Common myeloid progenitor, CD34-positive (primary cell): Measurements from ENCODE around the gene EFNB3.

Experiments used
- CTCF ChIA-PET: fragments of 350-600 bp; sonication (Branson Sonifier 250); formaldehyde crosslinking; loops from one replicate; lab custom pipeline; 2021; ENCODE audit warnings: antibody characterized with exemption; lab: Charles Lee
- POLR2A ChIA-PET: fragments of 350-600 bp; sonication (Branson Sonifier 250); formaldehyde crosslinking; loops from one replicate; lab custom pipeline; 2021; ENCODE audit warnings: antibody characterized with exemption; lab: Charles Lee
- DNase-seq, 3 donors: peaks; one replicate each; pipeline versions ENCODE4 v3.0.0 to v3.0.0-alpha.2; 2013
- H3K27ac ChIP-seq, 2 experiments: 1 replicate in 1 of 2; 2 replicates in 1 of 2; pipeline ENCODE4 v1.7.0; 2013; ENCODE audit warnings: inconsistent platforms in 2 of 2, low read length in 2 of 2, mild to moderate bottlenecking in 2 of 2, low read depth in 1 of 2, moderate library complexity in 1 of 2; ENCODE audit not compliant: severe bottlenecking in 2 of 2, insufficient read depth in 1 of 2, poor library complexity in 1 of 2
- H3K27me3 ChIP-seq, 5 experiments: replicated peaks in 2 of 5; 1 replicate in 3 of 5; 2 replicates in 2 of 5; pipeline versions ENCODE4 v1.6.1 to v1.7.0; 2013; ENCODE audit warnings: low read length in 4 of 5, mild to moderate bottlenecking in 2 of 5, moderate library complexity in 2 of 5, inconsistent platforms in 1 of 5; ENCODE audit not compliant: insufficient read depth in 5 of 5, control insufficient read depth in 4 of 5
- H3K36me3 ChIP-seq, 4 experiments: 1 replicate in 2 of 4; 2 replicates in 2 of 4; pipeline versions ENCODE4 v1.6.1 to v1.7.0; 2013; ENCODE audit warnings: low read length in 3 of 4, control low read depth in 1 of 4, mild to moderate bottlenecking in 1 of 4; ENCODE audit not compliant: control insufficient read depth in 4 of 4, insufficient read depth in 4 of 4
- H3K4me1 ChIP-seq, 4 experiments: 1 replicate in 3 of 4; 2 replicates in 1 of 4; pipeline versions ENCODE4 v1.6.1 to v1.7.1; 2013; ENCODE audit warnings: low read length in 3 of 4, mild to moderate bottlenecking in 3 of 4, control low read depth in 1 of 4, inconsistent platforms in 1 of 4, moderate library complexity in 1 of 4; ENCODE audit not compliant: control insufficient read depth in 4 of 4, insufficient read depth in 4 of 4; ENCODE audit errors: control extremely low read depth in 1 of 4
- H3K4me3 ChIP-seq, 7 experiments: 1 replicate in 4 of 7; 2 replicates in 3 of 7; pipeline versions ENCODE4 v1.5.1 to v1.7.0; 2013; ENCODE audit warnings: mild to moderate bottlenecking in 7 of 7, low read length in 6 of 7, moderate library complexity in 6 of 7, inconsistent platforms in 2 of 7, low read depth in 2 of 7, control low read depth in 1 of 7; ENCODE audit not compliant: insufficient read depth in 4 of 7, control insufficient read depth in 1 of 7; ENCODE audit errors: extremely low read depth in 1 of 7
- H3K9me3 ChIP-seq, 5 experiments: 1 replicate in 4 of 5; 2 replicates in 1 of 5; pipeline versions ENCODE4 v1.6.1 to v1.7.1; 2013; ENCODE audit warnings: low read length in 4 of 5, mild to moderate bottlenecking in 2 of 5, inconsistent platforms in 1 of 5, low read depth in 1 of 5, moderate library complexity in 1 of 5; ENCODE audit not compliant: control insufficient read depth in 4 of 5, insufficient read depth in 2 of 5; ENCODE audit errors: control extremely low read depth in 1 of 5
- WGBS: methylation state at CpG from one replicate; pipeline ENCODE4 v1.1.5; 2013; ENCODE audit not compliant: insufficient coverage; 5-methylcytosine and 5-hydroxymethylcytosine counted together

The EFNB3 gene

DNA sequence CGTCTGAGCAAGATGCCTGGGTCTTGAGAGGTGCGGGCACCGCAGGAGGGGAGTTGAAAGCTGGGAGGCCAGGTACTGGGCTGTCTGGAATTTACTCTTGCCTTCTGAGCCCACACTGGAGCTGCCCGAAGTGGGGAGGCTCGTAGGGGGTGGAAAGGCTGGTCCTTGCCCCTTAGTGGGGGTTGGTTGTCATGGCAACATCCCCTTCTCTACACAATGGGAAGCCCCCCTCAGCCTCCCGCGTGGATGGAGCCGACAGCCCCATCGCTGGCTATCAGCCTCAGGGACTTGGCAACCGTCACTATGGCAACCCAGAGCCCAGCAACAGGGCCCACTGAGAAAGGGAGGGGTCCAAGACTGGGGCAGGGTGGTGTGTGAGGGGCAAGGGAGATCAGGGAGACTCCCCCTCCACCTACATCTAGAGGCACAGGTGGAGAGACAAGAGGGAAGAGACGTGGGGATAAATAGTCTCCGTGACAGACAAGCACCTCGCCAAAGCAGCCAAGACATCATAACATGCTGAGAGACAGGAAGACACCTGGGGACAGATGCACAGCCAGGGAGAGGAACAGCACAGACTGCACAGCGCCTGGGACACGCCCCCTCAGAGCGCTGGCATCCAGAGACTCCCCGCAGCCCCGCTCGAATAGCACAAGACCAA lies 7.2 kb downstream of the EFNB3 start:
- Histone ChIP-seq H3K27ac (no peak overlapping the region), H3K27me3 (peaks cover 0 to 23% (median 2%) of the 10 kb centered on the region in 5 experiments), H3K4me1 (peaks cover 0 to 38% (median 19%) of the 10 kb centered on the region in 4 experiments), H3K9me3 (no peaks in the 10 kb centered on the region), H3K4me3 (no peak overlapping the region), H3K36me3 (no peaks in the 10 kb centered on the region)
- peak in 2 of 3 donors; percentile 27 to 33 for DNase-seq
- CTCF ChIA-PET: interaction anchor here (2.1 to 5.9 kb wide), 2 partner anchors 9 to 25 kb away, joined by 5 to 38 read pairs; partner anchors contain the start of genes TP53 and WRAP53
- POLR2A ChIA-PET: no interaction called here
- WGBS: 73% methylated on average over 8 of the region's 19 CpGs

DNA sequence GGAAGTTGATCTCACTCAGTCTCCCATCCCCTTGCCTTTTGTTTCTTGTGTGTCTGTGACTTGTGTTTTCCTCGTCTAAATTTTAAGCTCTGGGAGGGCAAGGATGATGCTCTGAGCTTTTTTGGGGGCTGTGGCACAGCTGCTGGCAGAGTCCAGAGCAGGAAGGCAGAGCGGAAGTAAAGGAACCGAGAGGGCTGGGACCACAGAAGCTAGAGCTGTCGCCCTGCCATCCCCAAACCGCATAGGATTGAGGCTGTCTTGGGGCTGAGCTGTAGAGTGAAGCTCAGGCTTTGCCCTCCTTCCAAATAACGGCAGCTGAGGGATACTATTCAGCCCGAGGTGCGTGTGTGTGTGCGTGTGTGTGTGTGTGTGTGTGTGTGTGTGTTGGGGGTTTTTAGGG lies 8.8 kb downstream of the EFNB3 start:
- WGBS: 0% methylated on average over 4 of the region's 9 CpGs
- H3K27me3 ChIP-seq: peaks cover 0 to 20% (median 4%) of the 10 kb centered on the region in 5 experiments
- peak overlapping the region in 2 of 7 experiments; percentile 14 to 24 for H3K4me3 ChIP-seq
- no peaks in the 10 kb centered on the region for H3K36me3 ChIP-seq
- H3K9me3 ChIP-seq: no peaks in the 10 kb centered on the region
- ChIA-PET POLR2A (no interaction called here), CTCF (interaction anchor here (1.0 to 5.9 kb wide), 4 partner anchors 8 to 26 kb away, joined by 3 to 38 read pairs (median 5); partner anchors contain the start of genes EFNB3, TP53 and WRAP53)
- peaks cover 0 to 54% (median 30%) of the 10 kb centered on the region in 4 experiments for H3K4me1 ChIP-seq
- H3K27ac ChIP-seq: no peak overlapping the region
- DNase-seq: peak; percentile 30 to 76 (median 76)

GRCh38 chr17:7714721-7715594 lies 10.0 kb downstream of the EFNB3 start:
- no peak for DNase-seq
- Histone ChIP-seq H3K4me1 (peaks cover 0 to 54% (median 30%) of the 10 kb centered on the region in 4 experiments), H3K4me3 (no peak overlapping the region), H3K36me3 (no peaks in the 10 kb centered on the region), H3K9me3 (no peaks in the 10 kb centered on the region), H3K27ac (no peak overlapping the region), H3K27me3 (peaks cover 0 to 20% (median 8%) of the 10 kb centered on the region in 5 experiments)
- POLR2A ChIA-PET: interaction anchor here (0.6 kb wide), 1 partner anchor 162 kb away, joined by 3 read pairs; no protein-coding TSS in a partner anchor
- CTCF ChIA-PET: interaction anchor here (1.1 to 5.9 kb wide), 3 partner anchors 9 to 80 kb away, joined by 4 to 38 read pairs (median 5); partner anchors contain the start of genes EFNB3, TP53 and WRAP53
- 100% methylated on average over 2 of the region's 10 CpGs for WGBS

DNA sequence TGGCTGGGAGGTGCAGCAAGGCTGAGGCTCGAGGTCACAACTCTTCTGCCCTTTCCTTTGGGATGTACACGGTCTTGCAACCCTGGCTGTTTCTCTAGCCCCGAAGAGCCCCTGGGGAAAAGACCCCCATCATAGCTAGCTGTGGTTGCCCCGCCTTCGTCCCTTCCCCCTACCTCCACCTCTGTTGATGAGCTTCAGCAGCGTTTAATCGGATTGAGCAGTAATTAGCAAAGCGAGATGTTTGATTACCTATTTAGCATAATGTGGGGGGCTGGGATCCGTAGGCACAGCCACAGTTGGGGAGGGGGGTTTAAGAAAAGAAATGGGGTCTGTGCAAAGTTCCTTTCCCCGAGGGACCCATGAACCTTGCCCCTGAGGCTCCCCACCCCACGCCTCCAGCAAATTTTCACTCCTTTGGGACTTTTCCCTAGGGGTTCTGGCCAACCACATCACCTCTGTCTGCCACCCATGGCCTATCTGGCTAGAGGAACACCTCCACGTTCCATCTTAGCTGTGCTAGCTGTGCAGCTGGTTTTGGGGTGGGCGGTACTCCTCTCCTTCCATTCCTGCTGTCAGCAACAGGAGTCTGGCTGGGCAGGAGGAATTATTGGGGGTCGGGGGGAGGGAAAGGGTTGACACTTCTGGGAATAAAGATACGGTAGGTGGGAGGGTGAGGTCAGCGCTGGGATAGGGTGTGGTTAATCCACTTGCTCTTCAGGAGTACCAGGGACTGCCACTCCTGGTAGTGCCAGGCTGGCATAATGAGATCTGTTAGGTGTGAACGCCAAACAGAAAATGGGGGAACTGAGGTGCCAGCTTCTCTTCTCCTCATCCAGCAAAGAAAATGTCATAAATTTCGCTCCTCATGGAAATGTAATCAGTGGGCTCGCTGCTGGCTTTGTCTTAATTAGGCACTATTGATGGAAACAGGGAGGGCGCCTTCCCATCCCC lies 11.2 kb downstream of the EFNB3 start:
- DNase-seq: no peak
- CTCF ChIA-PET: interaction anchor here (0.7 to 5.9 kb wide), 12 partner anchors 9 to 96 kb away, joined by 3 to 38 read pairs (median 4); partner anchors contain the start of genes ATP1B2, SAT2, TP53 and WRAP53
- no peaks in the 10 kb centered on the region for H3K36me3 ChIP-seq
- no peaks in the 10 kb centered on the region for H3K9me3 ChIP-seq
- 54% methylated on average over 13 of the region's 20 CpGs for WGBS
- peaks cover 0 to 20% (median 8%) of the 10 kb centered on the region in 5 experiments for H3K27me3 ChIP-seq
- H3K4me3 ChIP-seq: peak overlapping the region in 5 of 7 experiments; percentile 55 to 79 (median 69)
- H3K4me1 ChIP-seq: peaks cover 0 to 42% (median 30%) of the 10 kb centered on the region in 4 experiments
- no peak overlapping the region for H3K27ac ChIP-seq
- POLR2A ChIA-PET: interaction anchor here (1.0 kb wide), 1 partner anchor 28 kb away, joined by 3 read pairs; the partner anchor contains the start of gene WRAP53

DNA sequence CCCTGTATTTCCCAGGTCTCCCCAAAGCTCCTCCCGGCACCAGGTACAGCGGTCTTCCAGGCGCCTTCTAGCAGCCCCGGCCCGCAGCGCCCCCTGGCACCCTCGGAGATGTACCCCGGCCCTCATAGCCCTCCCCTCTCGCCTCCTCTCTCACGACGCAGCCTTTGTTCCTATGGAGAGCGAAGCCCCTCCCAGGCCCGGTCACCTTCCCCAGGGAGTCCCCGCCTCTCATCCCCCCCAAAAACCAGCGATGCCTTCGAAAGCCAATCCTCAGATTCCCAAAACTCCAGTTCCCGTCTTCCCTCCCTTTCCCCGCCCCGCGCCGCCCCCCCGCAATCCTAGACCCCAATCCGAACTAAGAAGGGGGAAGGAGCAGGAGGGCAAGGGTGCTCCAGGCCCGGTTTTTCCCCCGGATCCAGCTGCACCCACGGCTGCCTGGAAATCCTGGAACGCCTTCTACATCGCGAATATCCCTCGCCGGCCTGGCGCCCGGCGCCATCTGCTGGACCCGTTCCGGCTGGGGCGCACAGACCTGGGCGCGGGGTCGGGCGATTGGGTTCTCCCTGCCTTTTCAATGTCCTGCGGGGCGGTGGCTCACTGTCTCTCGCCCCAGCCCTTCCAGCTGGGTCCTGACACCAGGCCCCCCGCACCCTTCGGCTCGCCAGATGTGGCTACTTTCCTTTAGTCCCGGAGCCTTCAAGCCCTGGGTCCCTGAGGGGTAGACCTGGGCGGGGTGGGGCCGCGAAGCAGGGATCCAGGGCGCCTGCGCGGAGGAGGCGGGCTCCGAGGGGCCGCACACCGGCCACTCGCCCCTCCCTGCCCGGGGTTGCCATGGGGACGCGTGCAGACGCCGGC lies 12.1 kb downstream of the EFNB3 start, which contains the start of gene DNAH2:
Gene DNAH2 (plus strand): TSS at position 844 of the 855 bp plus-strand sequence. CDS start 1,991 bp downstream, outside the sequence.
- Histone ChIP-seq H3K27me3 (peaks cover 0 to 12% (median 8%) of the 10 kb centered on the region in 5 experiments), H3K4me1 (peaks cover 0 to 39% (median 30%) of the 10 kb centered on the region in 4 experiments), H3K36me3 (no peaks in the 10 kb centered on the region), H3K27ac (no peak within 1 kb of the TSS), H3K4me3 (peak within 1 kb of the TSS; percentile 40 to 79 (median 66)), H3K9me3 (no peaks in the 10 kb centered on the region)
- DNase-seq: peak; percentile 63 to 84 (median 82)
- WGBS: 0% methylated on average over 38 of the region's 64 CpGs
- ChIA-PET CTCF (interaction anchor here (0.7 to 5.9 kb wide), 13 partner anchors 8 to 97 kb away, joined by 3 to 38 read pairs (median 3); partner anchors contain the start of genes ATP1B2, SAT2, TP53 and WRAP53), POLR2A (interaction anchor here (1.0 kb wide), 2 partner anchors 29 to 30 kb away, joined by 3 to 4 read pairs; partner anchors contain the start of gene WRAP53)
